SU-DHL-6 (cell line): ENCODE measurements around the gene COL7A1.

Source experiments
- H2AFZ ChIP-seq: fragments of 200-600 bp; sonication (generic); 2 replicates; pipeline ENCODE4 v1.6.1; 2014; ENCODE audit warnings: low read depth, mild to moderate bottlenecking, moderate library complexity, mixed read lengths, antibody characterized with exemption, low read length; ENCODE audit not compliant: severe bottlenecking
- H3F3A ChIP-seq: fragments of 200-600 bp; shearing (Covaris generic); 2 replicates; pipeline ENCODE4 v1.6.0; 2016; ENCODE audit warnings: antibody characterized with exemption, mild to moderate bottlenecking; ENCODE audit not compliant: insufficient read depth
- H3K27ac ChIP-seq: fragments of 200-600 bp; sonication (generic); 2 replicates; pipeline ENCODE4 v1.5.1; 2016; ENCODE audit warnings: low read depth, mild to moderate bottlenecking, low read length, moderate library complexity, mixed read lengths
- H3K27me3 ChIP-seq: fragments of 200-600 bp; sonication (generic), shearing (Covaris generic); 2 replicates; pipeline ENCODE4 v1.6.0; 2014; ENCODE audit warnings: mild to moderate bottlenecking, low read length
- H3K36me3 ChIP-seq: fragments of 200-600 bp; sonication (generic); 2 replicates; pipeline ENCODE4 v1.6.1; 2014; ENCODE audit warnings: mild to moderate bottlenecking, low read length, mixed read lengths
- H3K4me2 ChIP-seq: fragments of 300-600, 200-600 bp; shearing (Covaris generic), sonication (generic); 2 replicates; pipeline ENCODE4 v1.6.0; 2014; ENCODE audit warnings: low read length, low read depth, mild to moderate bottlenecking; ENCODE audit not compliant: poor library complexity, severe bottlenecking
- H3K4me3 ChIP-seq: fragments of 200-600 bp; sonication (generic); 2 replicates; pipeline ENCODE4 v1.5.1; 2014; ENCODE audit warnings: antibody characterized with exemption, low read length, mild to moderate bottlenecking, mixed read lengths; ENCODE audit not compliant: insufficient read depth, poor library complexity, severe bottlenecking
- H3K79me2 ChIP-seq: fragments of 200-600 bp; sonication (generic); 2 replicates; pipeline ENCODE4 v1.6.1; 2014; ENCODE audit warnings: mild to moderate bottlenecking, low read length, moderate library complexity; ENCODE audit not compliant: insufficient read depth
- H3K9ac ChIP-seq: fragments of 200-600 bp; sonication (generic); 2 replicates; pipeline ENCODE4 v1.7.0; 2014; ENCODE audit warnings: mild to moderate bottlenecking, low read length
- H3K9me2 ChIP-seq: fragments of 200-600 bp; sonication (generic); replicated peaks from 2 replicates; pipeline ENCODE4 v1.6.1; 2014; ENCODE audit warnings: low read length; ENCODE audit not compliant: insufficient read depth
- H3K9me3 ChIP-seq: fragments of 200-600 bp; sonication (generic); 2 replicates; pipeline ENCODE4 v1.6.1; 2014; ENCODE audit warnings: low read length, mixed read lengths; ENCODE audit not compliant: insufficient read depth
- H4K20me1 ChIP-seq: fragments of 200-600 bp; sonication (generic); 2 replicates; pipeline ENCODE4 v1.6.1; 2014; ENCODE audit warnings: low read depth, mild to moderate bottlenecking, antibody characterized with exemption, low read length, moderate library complexity, mixed read lengths
- EZH2phosphoT487 ChIP-seq: fragments of 200-600 bp; sonication (generic), shearing (Covaris generic); conservative IDR thresholded peaks from 2 replicates; pipeline ENCODE4 v1.6.1; 2018; ENCODE audit warnings: mild to moderate bottlenecking, antibody characterized with exemption, low read length, moderate library complexity, mixed read lengths
- TF ChIP-seq, protein P1 (sequence below): fragments of 200-600 bp; sonication (generic); IDR thresholded peaks from one replicate; pipeline ENCODE4 v1.5.1; 2017; ENCODE audit warnings: antibody characterized with exemption, mild to moderate bottlenecking, low read length, moderate library complexity; ENCODE audit not compliant: insufficient read depth, poor library complexity, severe bottlenecking

Gene COL7A1

DNA sequence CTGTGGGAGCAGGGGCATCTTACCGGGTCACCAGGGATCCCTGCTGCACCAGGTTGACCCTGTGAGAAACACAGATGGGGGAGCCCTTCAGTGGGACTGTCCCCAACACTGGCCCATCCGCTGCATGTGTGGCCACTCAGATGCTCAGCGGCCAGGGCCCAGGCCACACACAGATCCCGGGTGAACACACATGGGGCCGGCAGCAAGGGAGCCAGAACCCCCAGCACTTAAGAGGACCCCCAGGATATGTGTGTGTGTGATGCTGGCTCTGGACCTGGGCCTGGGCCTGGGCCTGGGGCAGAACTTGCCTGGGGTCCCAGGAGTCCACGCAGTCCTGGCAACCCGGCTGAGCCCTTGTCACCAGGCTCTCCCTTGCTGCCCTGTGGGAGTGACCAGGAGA lies 26.7 kb downstream of the COL7A1 start:
- TF ChIP-seq, protein P1, sequence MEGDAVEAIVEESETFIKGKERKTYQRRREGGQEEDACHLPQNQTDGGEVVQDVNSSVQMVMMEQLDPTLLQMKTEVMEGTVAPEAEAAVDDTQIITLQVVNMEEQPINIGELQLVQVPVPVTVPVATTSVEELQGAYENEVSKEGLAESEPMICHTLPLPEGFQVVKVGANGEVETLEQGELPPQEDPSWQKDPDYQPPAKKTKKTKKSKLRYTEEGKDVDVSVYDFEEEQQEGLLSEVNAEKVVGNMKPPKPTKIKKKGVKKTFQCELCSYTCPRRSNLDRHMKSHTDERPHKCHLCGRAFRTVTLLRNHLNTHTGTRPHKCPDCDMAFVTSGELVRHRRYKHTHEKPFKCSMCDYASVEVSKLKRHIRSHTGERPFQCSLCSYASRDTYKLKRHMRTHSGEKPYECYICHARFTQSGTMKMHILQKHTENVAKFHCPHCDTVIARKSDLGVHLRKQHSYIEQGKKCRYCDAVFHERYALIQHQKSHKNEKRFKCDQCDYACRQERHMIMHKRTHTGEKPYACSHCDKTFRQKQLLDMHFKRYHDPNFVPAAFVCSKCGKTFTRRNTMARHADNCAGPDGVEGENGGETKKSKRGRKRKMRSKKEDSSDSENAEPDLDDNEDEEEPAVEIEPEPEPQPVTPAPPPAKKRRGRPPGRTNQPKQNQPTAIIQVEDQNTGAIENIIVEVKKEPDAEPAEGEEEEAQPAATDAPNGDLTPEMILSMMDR: no peak
- TF ChIP-seq EZH2phosphoT487: no peak
- Histone ChIP-seq H2AFZ (no peak overlapping the region), H3K4me2 (no peak overlapping the region), H3K4me3 (no peak overlapping the region), H3F3A (no peaks in the 10 kb centered on the region), H3K9me2 (no peaks in the 10 kb centered on the region), H3K9ac (no peak overlapping the region), H3K27me3 (no peaks in the 10 kb centered on the region), H3K36me3 (no peaks in the 10 kb centered on the region), H3K27ac (no peak overlapping the region), H3K79me2 (no peaks in the 10 kb centered on the region), H3K9me3 (no peaks in the 10 kb centered on the region), H4K20me1 (no peaks in the 10 kb centered on the region)

DNA sequence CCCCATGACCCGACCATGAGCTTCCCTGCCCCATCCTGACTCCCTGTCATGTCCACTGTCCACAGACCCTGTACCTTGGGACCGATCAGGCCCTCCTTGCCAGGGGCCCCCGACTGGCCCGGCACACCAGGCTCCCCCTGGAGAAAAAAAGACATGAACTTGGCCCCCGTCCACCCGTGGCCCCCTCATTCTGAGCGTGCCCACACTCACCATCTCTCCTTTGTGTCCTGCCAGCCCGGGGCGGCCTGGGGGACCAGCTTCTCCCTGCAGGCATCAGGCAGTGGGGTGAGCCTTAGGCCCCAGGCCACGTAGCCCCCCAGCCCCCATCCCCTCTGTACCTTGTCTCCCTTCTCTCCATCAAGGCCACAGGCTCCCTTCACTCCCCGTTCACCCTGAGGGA lies 27.6 kb downstream of the COL7A1 start:
- Histone ChIP-seq H3K79me2 (no peaks in the 10 kb centered on the region), H2AFZ (no peak overlapping the region), H3K27me3 (no peaks in the 10 kb centered on the region), H3K27ac (no peak overlapping the region), H3K36me3 (no peaks in the 10 kb centered on the region), H3K4me3 (no peak overlapping the region), H4K20me1 (no peaks in the 10 kb centered on the region), H3K9ac (no peak overlapping the region), H3K4me2 (no peak overlapping the region), H3K9me3 (no peaks in the 10 kb centered on the region), H3F3A (no peaks in the 10 kb centered on the region), H3K9me2 (no peaks in the 10 kb centered on the region)
- TF ChIP-seq, protein P1: no peak
- no peak for TF ChIP-seq EZH2phosphoT487

DNA sequence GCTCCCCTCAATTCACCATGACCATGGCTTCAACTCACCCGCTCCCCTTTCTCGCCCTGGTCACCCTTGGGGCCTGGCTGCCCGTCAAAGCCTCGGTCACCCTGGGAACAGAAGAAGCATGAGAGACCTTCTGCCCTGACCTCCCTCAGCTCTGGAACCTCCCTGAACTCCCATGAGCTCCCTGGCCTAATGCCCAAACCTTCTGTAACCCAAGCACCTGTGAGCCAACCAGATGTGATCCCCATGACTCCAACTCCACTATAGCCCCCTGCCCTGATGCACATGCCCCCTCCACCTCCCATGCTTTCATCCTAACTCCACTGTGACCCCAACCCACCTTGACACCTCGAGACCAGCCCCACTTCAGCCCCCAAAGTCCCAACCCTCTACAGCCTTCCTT lies 28.0 kb downstream of the COL7A1 start:
- TF ChIP-seq, protein P1: no peak
- TF ChIP-seq EZH2phosphoT487: no peak
- H2AFZ ChIP-seq: no peak overlapping the region
- no peaks in the 10 kb centered on the region for H3K9me2 ChIP-seq
- H4K20me1 ChIP-seq: no peaks in the 10 kb centered on the region
- H3K36me3 ChIP-seq: no peaks in the 10 kb centered on the region
- no peaks in the 10 kb centered on the region for H3F3A ChIP-seq
- no peak overlapping the region for H3K9ac ChIP-seq
- no peaks in the 10 kb centered on the region for H3K79me2 ChIP-seq
- no peak overlapping the region for H3K27ac ChIP-seq
- H3K4me2 ChIP-seq: no peak overlapping the region
- no peaks in the 10 kb centered on the region for H3K9me3 ChIP-seq
- H3K27me3 ChIP-seq: no peaks in the 10 kb centered on the region
- H3K4me3 ChIP-seq: no peak overlapping the region

DNA sequence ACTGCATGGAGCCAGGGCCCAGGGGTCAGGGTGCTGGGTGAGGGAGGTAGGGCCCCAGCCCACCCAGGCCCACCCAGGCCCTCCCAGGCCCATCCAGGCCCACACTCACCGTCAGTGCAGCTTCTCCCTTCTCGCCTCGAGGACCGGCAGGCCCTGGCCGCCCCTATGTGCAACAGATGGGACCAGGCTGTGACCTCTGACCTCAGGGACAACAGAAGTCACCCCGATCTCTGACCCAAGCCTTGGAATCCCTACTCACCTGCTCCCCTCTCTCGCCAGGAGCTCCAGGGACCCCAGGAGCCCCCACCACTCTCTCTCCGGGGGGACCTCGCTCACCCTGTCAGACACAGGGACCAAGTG lies 28.7 kb downstream of the COL7A1 start:
- Histone ChIP-seq H2AFZ (no peak overlapping the region), H4K20me1 (no peaks in the 10 kb centered on the region), H3K9me2 (no peaks in the 10 kb centered on the region), H3K9ac (no peak overlapping the region), H3K79me2 (no peaks in the 10 kb centered on the region), H3K9me3 (no peaks in the 10 kb centered on the region), H3F3A (no peaks in the 10 kb centered on the region), H3K4me3 (no peak overlapping the region), H3K4me2 (no peak overlapping the region), H3K27me3 (no peaks in the 10 kb centered on the region), H3K27ac (no peak overlapping the region), H3K36me3 (no peaks in the 10 kb centered on the region)
- TF ChIP-seq, protein P1: no peak
- no peak for TF ChIP-seq EZH2phosphoT487
